Vagina (tissue), 2 donors: ENCODE measurements around the gene HAX1.

ENCODE experiments used
- POLR2A ChIP-seq, 2 donors: fragments of 450-650 bp; IDR thresholded peaks; one replicate each; pipeline ENCODE4 v1.6.1; 2017; ENCODE audit warnings: antibody characterized with exemption in 2 of 2, mild to moderate bottlenecking in 2 of 2, moderate library complexity in 2 of 2
- POLR2AphosphoS5 ChIP-seq, 2 donors: sonication (generic); formaldehyde crosslinking; IDR thresholded peaks; one replicate each; pipeline ENCODE4 v1.9.0; 2017; ENCODE audit warnings: antibody characterized with exemption in 2 of 2, mild to moderate bottlenecking in 2 of 2, low read depth in 1 of 2; ENCODE audit not compliant: insufficient read depth in 1 of 2
- TF ChIP-seq, protein P1 (sequence below), 3 experiments: fragments of 450-650 bp in 2 of 3; fragments of 200-600 bp in 1 of 3; sonication (generic) in 1 of 3; IDR thresholded peaks; one replicate each; pipeline ENCODE4 v1.5.1; 2017 to 2019; ENCODE audit warnings: antibody characterized with exemption in 3 of 3, mild to moderate bottlenecking in 2 of 3, moderate library complexity in 2 of 3

DNA sequence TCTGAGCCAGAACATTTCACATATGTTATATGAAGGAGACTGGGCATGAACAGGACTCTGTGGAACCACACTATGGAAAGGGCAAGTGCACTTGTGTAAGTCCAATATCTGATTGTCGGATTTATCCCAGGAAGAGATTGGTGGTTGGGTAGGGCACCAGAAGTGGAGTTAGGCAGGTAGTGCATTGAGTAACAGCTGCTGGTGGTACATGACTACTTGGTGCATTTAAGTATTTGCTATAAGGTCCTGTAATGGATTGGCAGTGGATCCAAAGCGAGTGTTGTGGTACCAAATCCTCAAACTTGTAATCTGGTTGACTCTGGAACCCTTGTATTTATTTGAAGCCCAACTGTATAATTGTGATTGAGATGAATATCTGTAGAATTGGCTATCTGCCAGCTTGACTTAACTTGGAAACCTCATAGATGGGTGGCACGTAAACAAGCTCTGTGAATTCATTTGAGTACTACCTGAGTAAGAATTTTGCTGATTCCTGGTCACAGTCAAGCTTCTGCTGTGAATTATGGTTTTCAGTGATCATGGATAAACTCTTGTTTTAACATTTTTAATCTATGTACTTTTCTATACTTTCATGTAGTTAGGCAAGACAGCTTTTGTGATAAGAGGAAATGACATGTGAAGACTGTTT, 30.6 kb upstream of the HAX1 start:
- TF ChIP-seq POLR2AphosphoS5 (IDR thresholded peaks at IDR 0.05; ENCODE audit: insufficient read depth in 1 of 2, low read depth in 1 of 2) (no peak), POLR2A (IDR thresholded peaks at IDR 0.05) (no peak)
- TF ChIP-seq, protein P1, sequence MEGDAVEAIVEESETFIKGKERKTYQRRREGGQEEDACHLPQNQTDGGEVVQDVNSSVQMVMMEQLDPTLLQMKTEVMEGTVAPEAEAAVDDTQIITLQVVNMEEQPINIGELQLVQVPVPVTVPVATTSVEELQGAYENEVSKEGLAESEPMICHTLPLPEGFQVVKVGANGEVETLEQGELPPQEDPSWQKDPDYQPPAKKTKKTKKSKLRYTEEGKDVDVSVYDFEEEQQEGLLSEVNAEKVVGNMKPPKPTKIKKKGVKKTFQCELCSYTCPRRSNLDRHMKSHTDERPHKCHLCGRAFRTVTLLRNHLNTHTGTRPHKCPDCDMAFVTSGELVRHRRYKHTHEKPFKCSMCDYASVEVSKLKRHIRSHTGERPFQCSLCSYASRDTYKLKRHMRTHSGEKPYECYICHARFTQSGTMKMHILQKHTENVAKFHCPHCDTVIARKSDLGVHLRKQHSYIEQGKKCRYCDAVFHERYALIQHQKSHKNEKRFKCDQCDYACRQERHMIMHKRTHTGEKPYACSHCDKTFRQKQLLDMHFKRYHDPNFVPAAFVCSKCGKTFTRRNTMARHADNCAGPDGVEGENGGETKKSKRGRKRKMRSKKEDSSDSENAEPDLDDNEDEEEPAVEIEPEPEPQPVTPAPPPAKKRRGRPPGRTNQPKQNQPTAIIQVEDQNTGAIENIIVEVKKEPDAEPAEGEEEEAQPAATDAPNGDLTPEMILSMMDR (IDR thresholded peaks at IDR 0.05), result no peak
